ENCODE data around the gene C4orf51.

The C4orf51 gene

DNA sequence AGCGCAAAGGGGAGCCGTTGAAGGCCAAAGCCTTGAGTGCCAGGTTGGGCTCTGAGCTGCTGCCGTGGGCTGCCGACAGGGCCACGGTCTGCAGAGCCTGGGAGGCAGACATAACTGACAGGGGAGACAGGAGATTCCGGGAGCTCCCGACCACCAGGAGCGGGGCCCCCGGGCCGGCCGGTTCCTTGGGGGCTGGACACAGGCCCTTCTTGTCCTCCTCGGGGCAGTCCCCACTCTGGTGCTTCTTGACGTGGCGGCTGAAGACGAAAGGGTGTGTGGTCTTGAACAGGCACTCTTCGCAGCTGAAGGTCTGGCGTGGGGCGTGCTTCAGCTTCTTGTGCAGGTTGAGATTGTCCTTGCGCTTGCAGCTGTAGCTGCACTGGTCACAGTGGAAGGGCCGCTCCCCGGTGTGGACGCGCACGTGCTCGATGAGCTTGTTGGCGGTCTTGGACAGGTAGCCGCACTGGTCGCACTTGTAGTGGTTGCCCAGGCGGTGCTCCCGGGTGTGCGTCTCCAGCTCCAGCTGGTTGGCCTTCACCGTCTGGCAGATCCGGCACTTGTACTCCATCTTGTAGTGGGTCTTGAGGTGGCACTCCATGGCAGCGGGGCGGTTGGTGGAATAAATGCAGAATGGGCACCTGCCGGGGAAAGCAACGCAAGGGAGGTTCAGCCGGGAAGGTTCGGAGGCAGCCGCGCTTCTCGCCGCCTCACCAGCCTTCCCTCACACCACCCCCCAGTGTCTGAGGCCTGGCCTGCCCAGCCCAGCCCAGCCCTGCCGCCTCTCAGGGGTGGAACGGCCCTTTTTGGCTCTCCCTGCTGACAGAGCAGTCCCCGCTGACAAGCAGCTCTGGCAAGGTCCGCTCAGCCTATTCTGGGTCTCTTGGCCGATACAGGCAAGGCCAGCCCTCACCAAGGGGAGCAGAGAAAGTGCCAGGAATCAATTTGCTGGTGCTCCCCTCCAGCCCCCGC is 81.3 kb downstream of the C4orf51 start:
- no peak for DNase-seq

DNA sequence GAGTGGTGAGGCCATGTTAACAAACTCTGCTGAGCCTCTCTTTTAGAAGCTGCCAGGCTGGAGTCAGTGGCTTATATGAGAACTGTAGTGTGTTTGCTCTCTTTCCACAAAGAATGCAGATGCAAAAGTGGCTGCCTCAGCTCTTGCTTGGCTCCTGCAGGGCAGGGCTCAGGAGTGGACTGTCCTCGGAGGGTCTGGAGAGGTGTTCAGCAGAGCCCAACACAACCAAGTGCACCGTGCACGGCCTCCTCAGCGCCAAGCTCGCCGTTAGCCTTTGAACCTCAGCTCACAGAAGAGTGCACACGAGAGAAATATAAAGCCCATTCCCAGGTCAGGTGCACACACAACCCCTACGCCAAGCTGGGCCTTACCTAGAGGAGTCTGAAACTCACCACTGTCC is 82.8 kb downstream of the C4orf51 start:
- DNase-seq, result no peak

DNA sequence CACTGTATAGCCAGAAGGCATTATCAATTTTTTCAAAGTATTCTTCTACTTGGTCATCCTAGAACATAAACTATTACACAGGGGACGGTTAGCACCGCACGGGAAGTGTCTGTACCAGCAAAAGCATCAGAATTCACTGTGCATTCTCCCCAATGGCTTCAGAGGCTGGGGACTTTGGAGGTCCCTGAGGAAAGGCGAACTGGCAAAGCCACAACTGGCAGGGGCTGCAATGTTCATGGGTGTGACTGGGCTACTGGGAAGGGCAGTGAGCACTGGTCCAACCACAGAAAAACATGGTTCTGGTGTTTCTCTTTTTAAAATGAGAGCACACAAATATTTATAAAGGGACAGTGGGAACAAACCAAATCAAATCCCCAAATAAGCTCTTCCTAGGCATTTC is 83.5 kb downstream of the C4orf51 start:
- DNase-seq, result no peak

DNA sequence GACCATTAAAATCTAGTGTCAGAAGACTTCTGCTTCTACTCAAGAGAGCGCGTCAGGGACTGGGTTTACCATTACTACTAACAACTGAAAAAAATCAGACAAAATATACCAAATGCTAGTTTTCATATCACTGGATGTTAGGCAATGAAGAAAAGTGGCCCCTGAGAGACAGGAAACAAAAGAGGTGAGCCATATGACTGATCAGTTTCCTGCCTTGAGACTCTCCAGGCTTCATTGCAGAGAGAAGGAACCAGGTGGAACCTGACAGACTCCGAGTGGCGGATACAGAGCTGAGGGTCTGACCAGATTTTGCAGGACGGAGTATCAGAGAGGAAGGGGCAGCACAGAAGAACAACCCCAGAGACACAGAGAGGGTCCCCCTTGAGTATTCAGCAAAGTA is 86.3 kb downstream of the C4orf51 start:
- DNase-seq, result peak; percentile 38

DNA sequence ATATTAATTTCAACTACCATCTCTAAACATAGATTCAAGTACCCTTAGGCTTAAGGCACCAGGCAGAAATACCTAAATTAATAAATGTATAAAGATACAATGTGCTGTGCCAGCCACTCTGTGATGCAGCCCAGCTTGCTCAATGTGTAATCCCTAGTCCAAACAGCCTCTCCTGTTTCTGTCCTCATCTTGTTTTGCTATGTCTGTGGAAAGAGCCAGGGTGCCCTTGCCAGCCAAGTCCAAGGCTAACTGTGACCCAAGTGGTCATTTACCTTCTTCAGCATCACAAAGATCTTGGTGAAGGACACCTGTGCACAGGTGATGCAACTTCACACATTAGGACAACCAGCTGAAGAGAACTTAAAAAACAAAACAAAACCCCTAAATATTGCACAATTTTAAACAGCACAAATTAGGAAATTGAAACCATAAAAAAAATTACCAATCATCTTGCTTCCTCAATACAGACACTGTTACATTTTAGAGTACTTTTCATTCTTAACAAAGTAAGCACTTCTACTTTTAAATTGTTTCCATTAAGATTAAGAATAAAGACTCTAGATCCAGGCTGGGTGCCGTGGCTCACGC is 89.6 kb downstream of the C4orf51 start:
- no peak for DNase-seq

DNA sequence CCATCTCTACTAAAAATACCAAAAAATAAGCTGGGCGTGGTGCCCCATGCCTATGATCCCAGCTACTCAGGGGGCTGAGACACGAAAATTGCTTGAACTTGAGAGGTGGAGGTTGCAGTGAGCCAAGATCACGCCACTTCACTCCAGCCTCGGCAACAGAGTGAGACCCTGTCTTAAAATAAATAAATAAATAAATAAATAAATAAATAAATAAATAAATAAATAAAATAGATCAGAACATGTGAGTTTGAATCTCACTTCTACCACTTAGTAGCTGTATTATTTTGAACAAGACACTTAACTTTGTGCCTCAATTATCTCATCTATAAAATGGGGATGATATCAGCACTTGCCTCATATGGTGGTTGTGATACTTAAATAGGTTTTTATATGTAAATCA is 90.2 kb downstream of the C4orf51 start:
- no peak for DNase-seq

DNA sequence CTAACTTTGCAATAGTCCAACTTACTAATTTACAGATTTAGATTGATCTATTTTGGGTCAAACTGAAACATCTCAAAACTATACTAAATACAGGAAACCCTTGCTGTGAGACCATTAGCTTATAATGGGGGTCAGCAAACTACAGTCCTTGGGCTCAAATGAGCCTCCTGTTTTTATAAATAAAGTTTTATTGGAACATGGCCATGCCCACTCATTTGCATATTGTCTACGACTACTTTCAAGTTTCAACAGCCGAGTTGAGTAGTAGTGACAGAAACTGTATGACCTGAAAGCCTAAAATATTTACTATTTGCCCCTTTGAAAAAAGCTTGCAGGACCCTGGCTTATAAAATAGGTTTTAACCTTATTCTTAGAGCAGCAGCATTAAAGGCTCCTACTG is 92.4 kb downstream of the C4orf51 start:
- DNase-seq, result no peak

DNA sequence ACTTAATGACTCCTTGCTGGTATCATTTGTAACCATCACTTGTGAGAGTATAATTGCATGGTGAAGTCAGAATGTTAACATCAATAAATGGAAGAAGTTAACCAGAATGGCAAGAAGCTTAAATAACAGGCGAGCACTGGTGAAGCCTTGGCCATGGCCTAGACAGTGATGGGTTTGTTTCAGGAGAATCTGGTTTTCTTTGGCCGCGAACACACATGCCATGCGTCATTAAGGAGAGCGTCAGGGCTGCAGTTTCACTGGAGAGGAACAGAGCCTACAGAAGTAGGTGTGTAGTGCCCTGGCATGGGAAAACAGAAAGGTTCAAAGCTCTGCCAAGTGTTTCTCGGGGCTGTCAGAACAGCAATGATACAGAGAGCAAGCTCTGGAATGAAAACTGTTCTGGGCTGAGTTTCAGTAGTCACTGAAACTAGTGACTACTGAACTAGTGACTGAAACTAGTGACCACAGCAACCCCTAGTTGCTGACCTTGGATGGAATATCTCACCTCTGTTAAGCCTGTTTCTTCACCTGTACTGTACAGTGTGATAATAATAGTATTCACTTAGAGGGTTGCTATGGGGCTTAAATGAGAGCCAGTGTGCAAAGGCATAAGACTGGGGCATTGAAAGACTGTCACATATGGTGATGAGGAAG is 93.8 kb downstream of the C4orf51 start:
- peak; percentile 20 for DNase-seq

DNA sequence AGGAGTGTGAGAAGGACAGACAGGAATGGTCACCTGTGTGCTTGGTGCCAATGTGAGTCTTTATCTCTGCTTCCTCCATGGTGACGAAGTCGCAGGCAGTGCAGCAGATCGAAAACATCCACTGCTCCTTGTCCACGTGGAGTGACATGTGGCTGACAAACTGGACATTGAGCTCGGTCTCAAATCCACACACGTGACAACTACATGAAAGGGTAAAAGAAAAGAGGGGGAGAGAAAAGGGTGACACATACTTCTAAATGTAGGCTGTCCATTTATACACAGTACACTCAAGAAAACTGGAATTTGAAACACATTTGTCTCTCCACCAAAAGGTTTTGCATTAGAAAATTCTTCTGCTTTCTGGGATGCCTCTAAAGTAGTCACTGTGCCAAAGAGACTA is 94.5 kb downstream of the C4orf51 start:
- DNase-seq, result no peak

DNA sequence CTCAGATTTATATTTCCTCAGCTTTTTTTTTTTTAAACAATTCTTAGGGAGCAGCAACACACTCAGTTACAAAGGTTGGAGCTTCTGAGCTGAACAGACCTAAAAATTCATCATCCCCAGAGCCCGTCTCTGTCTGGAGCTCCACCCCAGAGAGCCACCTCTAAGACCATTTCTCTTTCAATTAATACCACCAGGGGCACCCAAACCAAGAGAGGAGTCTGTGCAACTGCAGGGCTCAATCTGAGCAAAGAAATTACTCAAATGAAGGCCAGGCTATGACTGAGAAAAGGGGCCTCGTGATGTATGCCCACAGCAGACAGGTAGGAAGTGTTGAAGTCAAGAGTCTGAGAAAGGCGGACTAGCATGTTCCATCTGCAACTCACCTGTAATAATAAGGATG is 95.5 kb downstream of the C4orf51 start:
- no peak for DNase-seq

DNA sequence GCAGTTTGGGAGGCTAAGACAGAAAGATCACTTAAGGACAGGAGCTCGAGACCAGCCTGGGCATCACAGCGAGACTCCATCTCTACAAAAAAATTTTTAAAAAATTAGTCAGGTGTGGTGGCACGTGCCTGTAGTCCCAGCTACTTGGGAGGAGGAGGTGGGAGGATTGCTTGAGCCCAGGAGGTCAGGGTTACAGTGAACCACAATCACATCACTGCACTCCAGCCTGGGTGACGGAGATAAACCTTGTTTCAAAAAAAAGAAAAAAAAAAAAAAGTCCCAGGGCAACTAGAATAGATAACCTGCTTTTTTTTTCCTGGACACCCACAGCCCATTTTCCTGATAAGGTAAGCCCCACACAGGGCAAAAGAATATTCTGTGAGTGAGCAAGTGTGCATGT is 96.3 kb downstream of the C4orf51 start:
- no peak for DNase-seq

DNA sequence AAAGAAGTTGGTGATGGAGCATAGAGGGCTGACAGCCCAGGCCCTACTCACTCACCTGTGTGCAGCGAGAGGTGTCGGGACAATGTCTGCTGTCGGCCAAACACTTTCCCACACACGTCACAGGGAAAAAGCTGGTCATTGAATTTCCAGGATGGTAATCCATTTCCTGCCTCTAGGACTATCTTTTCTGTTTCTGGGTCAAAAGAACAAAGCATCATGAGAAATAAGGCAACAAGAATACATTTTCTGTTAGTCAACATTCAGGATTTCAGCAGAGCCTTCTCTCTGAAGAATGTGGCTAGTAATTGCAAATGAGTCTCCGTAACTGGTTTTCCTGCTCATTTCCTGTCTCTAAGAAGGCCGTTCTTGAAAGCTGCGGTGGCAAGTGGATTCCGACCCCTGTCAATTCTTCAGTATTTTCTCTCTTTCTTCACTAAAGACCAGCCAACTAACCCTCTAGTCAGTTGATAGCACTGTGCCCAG is 99.4 kb downstream of the C4orf51 start:
- DNase-seq, result no peak

DNA sequence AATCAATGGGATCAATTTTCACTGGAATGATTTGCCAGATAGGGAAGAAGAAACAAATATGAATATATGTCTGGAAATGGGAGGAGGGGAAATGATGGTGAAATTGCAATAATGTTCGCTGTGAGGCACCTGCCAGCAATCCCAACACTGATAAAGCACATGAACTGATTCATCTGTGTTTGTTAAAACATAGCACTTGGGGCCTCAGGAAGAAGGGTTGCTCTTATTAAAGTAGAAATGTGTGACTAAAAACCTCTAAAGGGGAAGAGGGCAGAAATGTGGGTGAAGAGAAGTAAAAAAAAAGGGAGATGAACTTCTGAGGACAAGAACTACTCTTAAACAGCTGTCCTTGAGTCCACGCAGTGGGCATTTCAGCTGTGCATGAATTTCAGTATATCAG is 101.4 kb downstream of the C4orf51 start:
- DNase-seq, result no peak

Data from activated CD4-positive, alpha-beta T cell treated with anti-CD3 and anti-CD28 coated beads, Interleukin-2, Interleukin-6, amounts not matched to agents 100 ng/mL and 50 ng/mL, durations not matched to agents 16 hours and 8 hours (primary cell).